ENCODE measurements around the gene HNRNPH3.

HNRNPH3 gene

DNA sequence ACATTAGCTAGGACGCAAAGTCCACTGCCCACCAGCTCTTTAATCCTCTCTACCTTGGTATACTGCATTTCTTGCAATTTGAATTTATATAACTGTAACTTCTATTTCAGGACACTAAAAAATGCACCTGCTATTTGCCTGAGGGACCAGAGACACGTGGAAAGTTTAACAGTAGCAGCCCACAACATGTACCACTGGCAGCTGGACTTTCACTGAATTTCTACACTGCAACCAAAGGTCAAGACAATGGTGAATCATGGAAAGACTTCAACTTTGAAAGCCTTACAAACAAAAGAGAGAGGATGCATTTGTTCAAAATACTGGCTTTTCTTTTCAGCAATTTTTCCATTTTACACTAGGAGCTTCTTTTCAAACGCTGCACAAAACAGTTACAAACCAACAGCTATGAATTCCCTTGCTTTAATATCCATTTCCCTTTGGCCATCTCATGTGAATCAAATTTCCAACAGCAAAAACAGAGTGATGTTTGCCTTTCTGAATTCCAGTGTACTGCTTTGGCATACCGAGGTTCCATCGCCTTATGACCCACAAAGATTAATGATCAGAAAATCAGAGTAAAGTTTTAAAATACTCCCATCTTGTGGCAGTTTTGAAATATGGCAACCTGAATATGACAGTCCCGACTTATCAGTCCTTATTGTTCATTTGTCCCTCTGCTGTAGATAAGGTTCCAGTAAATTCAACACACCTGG, 29.9 kb upstream of the HNRNPH3 start:
- H3K4me1 ChIP-seq (ENCODE audit: control insufficient read depth, low read length) = peaks cover 41% of the 10 kb centered on the region
- peak overlapping the region; percentile 86 for H3K4me2 ChIP-seq (ENCODE audit: low read length)
- H3K79me2 ChIP-seq (ENCODE audit: control insufficient read depth, low read length) = no peaks in the 10 kb centered on the region
- H3K27ac ChIP-seq (ENCODE audit: low read depth, low read length) = peak overlapping the region; percentile 91
- TF ChIP-seq, protein P1, sequence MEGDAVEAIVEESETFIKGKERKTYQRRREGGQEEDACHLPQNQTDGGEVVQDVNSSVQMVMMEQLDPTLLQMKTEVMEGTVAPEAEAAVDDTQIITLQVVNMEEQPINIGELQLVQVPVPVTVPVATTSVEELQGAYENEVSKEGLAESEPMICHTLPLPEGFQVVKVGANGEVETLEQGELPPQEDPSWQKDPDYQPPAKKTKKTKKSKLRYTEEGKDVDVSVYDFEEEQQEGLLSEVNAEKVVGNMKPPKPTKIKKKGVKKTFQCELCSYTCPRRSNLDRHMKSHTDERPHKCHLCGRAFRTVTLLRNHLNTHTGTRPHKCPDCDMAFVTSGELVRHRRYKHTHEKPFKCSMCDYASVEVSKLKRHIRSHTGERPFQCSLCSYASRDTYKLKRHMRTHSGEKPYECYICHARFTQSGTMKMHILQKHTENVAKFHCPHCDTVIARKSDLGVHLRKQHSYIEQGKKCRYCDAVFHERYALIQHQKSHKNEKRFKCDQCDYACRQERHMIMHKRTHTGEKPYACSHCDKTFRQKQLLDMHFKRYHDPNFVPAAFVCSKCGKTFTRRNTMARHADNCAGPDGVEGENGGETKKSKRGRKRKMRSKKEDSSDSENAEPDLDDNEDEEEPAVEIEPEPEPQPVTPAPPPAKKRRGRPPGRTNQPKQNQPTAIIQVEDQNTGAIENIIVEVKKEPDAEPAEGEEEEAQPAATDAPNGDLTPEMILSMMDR (IDR thresholded peaks at IDR 0.05; ENCODE audit: low read depth, low read length, poor library complexity, severe bottlenecking) = peak; percentile 73
- TF ChIP-seq EZH2phosphoT487 (IDR thresholded peaks at IDR 0.05; ENCODE audit: borderline replicate concordance, low read length) = no peak
- H3K9me3 ChIP-seq (ENCODE audit: control insufficient read depth, insufficient read depth, low read length) = no peaks in the 10 kb centered on the region
- peak overlapping the region; percentile 53 for H3K4me3 ChIP-seq (ENCODE audit: low read length)
- H3K27me3 ChIP-seq (ENCODE audit: control insufficient read depth, low read length) = no peaks in the 10 kb centered on the region
- no peaks in the 10 kb centered on the region for H3K36me3 ChIP-seq (ENCODE audit: control insufficient read depth, low read length)
- H3F3A ChIP-seq (ENCODE audit: control insufficient read depth, insufficient read depth) = peaks cover 13% of the 10 kb centered on the region
- H4K20me1 ChIP-seq (ENCODE audit: control insufficient read depth, insufficient read depth, low read depth, low read length) = no peaks in the 10 kb centered on the region
- no peaks in the 10 kb centered on the region for H3K9me2 ChIP-seq (replicated peaks; ENCODE audit: control insufficient read depth, low read length)

DNA sequence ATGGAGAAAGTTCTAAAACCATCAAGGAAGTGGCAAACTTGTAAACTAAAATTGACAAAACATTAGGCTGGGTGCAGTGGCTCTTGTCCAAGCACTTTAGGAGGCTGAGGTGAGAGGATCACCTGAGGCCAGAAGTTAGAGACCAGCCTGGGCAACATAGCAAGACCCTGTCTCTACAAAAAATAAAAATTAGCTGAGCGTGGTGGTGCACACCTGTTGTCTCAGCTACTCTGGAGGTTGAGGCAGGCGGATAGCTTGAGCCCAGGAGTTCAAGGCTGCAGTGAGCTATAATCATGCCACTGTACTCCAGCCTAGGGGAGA, 29.4 kb upstream of the HNRNPH3 start:
- no peak overlapping the region for H3K27ac ChIP-seq (ENCODE audit: low read depth, low read length)
- no peaks in the 10 kb centered on the region for H3K27me3 ChIP-seq (ENCODE audit: control insufficient read depth, low read length)
- H3K9me3 ChIP-seq (ENCODE audit: control insufficient read depth, insufficient read depth, low read length) = no peaks in the 10 kb centered on the region
- peak overlapping the region; percentile 86 for H3K4me2 ChIP-seq (ENCODE audit: low read length)
- peaks cover 36% of the 10 kb centered on the region for H3K4me1 ChIP-seq (ENCODE audit: control insufficient read depth, low read length)
- no peaks in the 10 kb centered on the region for H3K79me2 ChIP-seq (ENCODE audit: control insufficient read depth, low read length)
- H3K4me3 ChIP-seq (ENCODE audit: low read length) = no peak overlapping the region
- H3K36me3 ChIP-seq (ENCODE audit: control insufficient read depth, low read length) = no peaks in the 10 kb centered on the region
- H3F3A ChIP-seq (ENCODE audit: control insufficient read depth, insufficient read depth) = peaks cover 13% of the 10 kb centered on the region
- no peaks in the 10 kb centered on the region for H4K20me1 ChIP-seq (ENCODE audit: control insufficient read depth, insufficient read depth, low read depth, low read length)
- TF ChIP-seq, protein P1 (IDR thresholded peaks at IDR 0.05; ENCODE audit: low read depth, low read length, poor library complexity, severe bottlenecking) = no peak
- no peak for TF ChIP-seq EZH2phosphoT487 (IDR thresholded peaks at IDR 0.05; ENCODE audit: borderline replicate concordance, low read length)
- no peaks in the 10 kb centered on the region for H3K9me2 ChIP-seq (replicated peaks; ENCODE audit: control insufficient read depth, low read length)

DNA sequence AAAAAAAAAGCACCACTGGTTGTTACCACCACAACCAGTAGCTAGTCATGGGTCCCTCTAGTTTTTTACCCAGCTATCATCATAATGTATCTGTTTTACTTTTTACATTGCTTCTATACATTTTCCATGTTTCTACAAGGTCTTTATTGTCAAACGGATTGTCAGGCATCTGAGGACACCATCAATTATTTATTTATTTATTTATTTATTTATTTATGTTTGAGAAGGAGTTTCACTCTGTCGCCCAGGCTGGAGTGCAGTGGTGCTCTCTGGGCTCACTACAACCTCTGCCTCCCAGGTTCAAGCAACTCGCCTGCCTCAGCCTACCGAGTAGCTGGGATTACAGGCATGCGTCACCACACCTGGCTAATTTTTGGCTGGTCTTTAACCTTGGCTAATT, 29.0 kb upstream of the HNRNPH3 start:
- no peak overlapping the region for H3K4me3 ChIP-seq (ENCODE audit: low read length)
- no peaks in the 10 kb centered on the region for H3K9me2 ChIP-seq (replicated peaks; ENCODE audit: control insufficient read depth, low read length)
- H3K36me3 ChIP-seq (ENCODE audit: control insufficient read depth, low read length) = no peaks in the 10 kb centered on the region
- no peak overlapping the region for H3K4me2 ChIP-seq (ENCODE audit: low read length)
- H3K79me2 ChIP-seq (ENCODE audit: control insufficient read depth, low read length) = no peaks in the 10 kb centered on the region
- peaks cover 34% of the 10 kb centered on the region for H3K4me1 ChIP-seq (ENCODE audit: control insufficient read depth, low read length)
- no peaks in the 10 kb centered on the region for H4K20me1 ChIP-seq (ENCODE audit: control insufficient read depth, insufficient read depth, low read depth, low read length)
- H3K27me3 ChIP-seq (ENCODE audit: control insufficient read depth, low read length) = no peaks in the 10 kb centered on the region
- H3F3A ChIP-seq (ENCODE audit: control insufficient read depth, insufficient read depth) = peaks cover 13% of the 10 kb centered on the region
- TF ChIP-seq EZH2phosphoT487 (IDR thresholded peaks at IDR 0.05; ENCODE audit: borderline replicate concordance, low read length) = no peak
- TF ChIP-seq, protein P1 (IDR thresholded peaks at IDR 0.05; ENCODE audit: low read depth, low read length, poor library complexity, severe bottlenecking) = no peak
- H3K27ac ChIP-seq (ENCODE audit: low read depth, low read length) = no peak overlapping the region
- no peaks in the 10 kb centered on the region for H3K9me3 ChIP-seq (ENCODE audit: control insufficient read depth, insufficient read depth, low read length)
